K562 (cell line): Measurements from ENCODE around the gene EPS8. TPM values are rescaled to one million over a fixed set of nuclear protein-coding genes. Genes with fewer than 3 reads are reported as not detected.

Experiments used
- ATAC-seq: fragments of 200-7000 bp; cut with Tn5 transposase; 3 replicates; pipeline ENCODE4 v1.9.1; 2020; ENCODE audit warnings: moderate library complexity
- BruUV-seq: library from RNA; stranded (reverse); fragments of 400-500 nt; replicated peaks from 2 replicates; lab custom pipeline; 2021; lab: Mats Ljungman, UMichigan
- CTCF ChIA-PET: fragments of 300-600 bp; formaldehyde crosslinking; extraction: SDS; loops from one replicate; lab custom pipeline; 2021; ENCODE audit warnings: low intra/inter-chr PET ratio; lab: Yijun Ruan, JAX
- POLR2A ChIA-PET: fragments of 300-600, 350-650 bp; sonication (Branson Sonifier 250); formaldehyde crosslinking; extraction: SDS; loops from one replicate; lab custom pipeline; 2021; ENCODE audit warnings: antibody characterized with exemption, inconsistent platforms; lab: Yijun Ruan, JAX
- DNase-seq, 4 experiments: peaks; one replicate each; pipeline versions ENCODE4 v3.0.0 to v3.0.0-alpha.2; 2011 to 2018; ENCODE audit warnings: low spot score in 3 of 4, mixed read lengths in 3 of 4; ENCODE audit errors: extremely low read depth in 1 of 4
- FAIRE-seq: peaks from 2 replicates; lab custom pipeline; 2011; peaks lifted over from hg19 to GRCh38; lab: Jason Lieb, UNC
- H2AFZ ChIP-seq: 2 replicates; pipeline ENCODE4 v1.6.0; 2011; ENCODE audit warnings: low read depth, low read length, control low read depth, inconsistent platforms
- H3K27ac ChIP-seq: fragments of 200-600 bp; 3 replicates; pipeline ENCODE4 v1.8.0; 2011; ENCODE audit warnings: low read depth, mild to moderate bottlenecking, control low read depth, inconsistent platforms, low read length, moderate library complexity, mixed read lengths; ENCODE audit errors: extremely low read depth
- H3K27me3 ChIP-seq, 2 experiments: fragments of 300-600 bp in 1 of 2; 2 replicates in 1 of 2; 3 replicates in 1 of 2; pipeline versions ENCODE4 v1.6.0 to v1.8.0; 2011; ENCODE audit warnings: inconsistent platforms in 2 of 2, low read length in 2 of 2, mild to moderate bottlenecking in 1 of 2, mixed read lengths in 1 of 2, moderate library complexity in 1 of 2; ENCODE audit not compliant: control insufficient read depth in 2 of 2, insufficient read depth in 2 of 2
- H3K36me3 ChIP-seq: fragments of 300-600 bp; 3 replicates; pipeline ENCODE4 v1.8.0; 2011; ENCODE audit warnings: mild to moderate bottlenecking, low read length, inconsistent platforms; ENCODE audit not compliant: control insufficient read depth, insufficient read depth
- H3K4me1 ChIP-seq, 2 experiments: fragments of 200-600 bp in 1 of 2; replicated peaks in 1 of 2; 2 replicates in 1 of 2; 3 replicates in 1 of 2; pipeline versions ENCODE4 v1.5.1 to v1.8.0; 2011; ENCODE audit warnings: inconsistent platforms in 2 of 2, low read length in 2 of 2, mild to moderate bottlenecking in 1 of 2, mixed read lengths in 1 of 2, moderate library complexity in 1 of 2; ENCODE audit not compliant: control insufficient read depth in 2 of 2, insufficient read depth in 2 of 2
- H3K4me2 ChIP-seq: 2 replicates; pipeline ENCODE4 v1.6.1; 2011; ENCODE audit warnings: low read length, control low read depth, inconsistent platforms, mixed read lengths; ENCODE audit not compliant: insufficient read depth
- H3K4me3 ChIP-seq: fragments of 200-600 bp; sonication (generic), shearing (Covaris generic); 2 replicates; pipeline ENCODE4 v1.5.1; 2016; ENCODE audit warnings: control low read depth, inconsistent platforms
- H3K79me2 ChIP-seq: fragments of 200-600 bp; 3 replicates; pipeline ENCODE4 v1.8.0; 2011; ENCODE audit warnings: low read length, inconsistent platforms; ENCODE audit not compliant: control insufficient read depth, insufficient read depth
- H3K9ac ChIP-seq, 2 experiments: 2 replicates each; pipeline versions ENCODE4 v1.6.0 to v1.6.1; 2011; ENCODE audit warnings: low read depth in 2 of 2, low read length in 2 of 2, control low read depth in 1 of 2, inconsistent platforms in 1 of 2, mild to moderate bottlenecking in 1 of 2, mixed read lengths in 1 of 2; ENCODE audit not compliant: insufficient read depth in 1 of 2
- H3K9me1 ChIP-seq: one replicate; pipeline ENCODE4 v1.6.0; 2011; ENCODE audit warnings: inconsistent platforms, mild to moderate bottlenecking, low read length, moderate library complexity; ENCODE audit not compliant: control insufficient read depth, insufficient read depth
- H3K9me3 ChIP-seq: replicated peaks from 2 replicates; pipeline ENCODE4 v1.5.1; 2011; ENCODE audit warnings: low read depth, low read length, inconsistent platforms; ENCODE audit not compliant: control insufficient read depth, insufficient read depth
- H4K20me1 ChIP-seq: replicated peaks from 2 replicates; pipeline ENCODE4 v1.6.1; 2011; ENCODE audit warnings: low read length, inconsistent platforms, mixed read lengths; ENCODE audit not compliant: control insufficient read depth, insufficient read depth
- HNRNPH1 ChIP-seq: fragments of 200-400 bp; formaldehyde crosslinking; optimal IDR thresholded peaks from 2 replicates; pipeline ENCODE3; 2017; ENCODE audit warnings: low read depth, mild to moderate bottlenecking, low read length, moderate library complexity
- HSF4 ChIP-seq: fragments of 250-450 bp; sonication (Bioruptor Pico); IDR thresholded peaks from 2 replicates; pipeline ENCODE4 v2.1.2; 2022; ENCODE audit warnings: mild to moderate bottlenecking, moderate library complexity, borderline replicate concordance
- IRF9 ChIP-seq: fragments of 450-650 bp; IDR thresholded peaks from 2 replicates; pipeline ENCODE4 v1.6.1; 2016; ENCODE audit warnings: missing biosample characterization, missing genetic modification characterization
- MAZ ChIP-seq, 2 experiments: fragments of 450-650 bp in 1 of 2; sonication (generic) in 1 of 2; formaldehyde crosslinking; IDR thresholded peaks in 1 of 2; conservative IDR thresholded peaks in 1 of 2; 2 replicates each; pipeline versions ENCODE4 v1.4.0 to v1.5.0; 2020; ENCODE audit warnings: mild to moderate bottlenecking in 1 of 2, missing genetic modification reagents in 1 of 2
- MTA1 ChIP-seq: fragments of 450-650 bp; IDR thresholded peaks from 2 replicates; pipeline ENCODE4 v1.6.1; 2017; ENCODE audit warnings: borderline replicate concordance
- SMAD2 ChIP-seq: fragments of 150-350 bp; IDR thresholded peaks from 2 replicates; pipeline ENCODE4 v1.6.1; 2014; ENCODE audit warnings: low read depth, mild to moderate bottlenecking, low read length
- WGBS: fragments of 100-300 bp; shearing (Covaris generic); methylation state at CpG from one replicate; pipeline ENCODE4 v1.1.6; 2016; ENCODE audit warnings: low coverage, mixed read lengths; ENCODE audit not compliant: insufficient coverage; ENCODE audit errors: missing lambda C conversion rate; 5-methylcytosine and 5-hydroxymethylcytosine counted together
- in situ Hi-C: fragments of 300-500 bp; cut with MboI; formaldehyde crosslinking; loops from 4 replicates; pipeline ENCODE4 v1.15.0; 2018; ENCODE audit warnings: inconsistent platforms, mixed read lengths
- intact Hi-C: fragments of 100-400 bp; cut with micrococcal nuclease; formaldehyde crosslinking; loops from 2 replicates; pipeline ENCODE4 v1.14.2; 2022
- polyA plus RNA-seq, 8 experiments: library from polyadenylated mRNA; depleted of rRNA in 4 of 8; stranded (reverse) in 5 of 8; unstranded in 3 of 8; fragments of >200 nt; fragmentation: Nextera tagmentation in 2 of 8; fragmentation: Illumina TruSeq in 1 of 8; extraction: Ambion mirVana in 2 of 8; extraction: Trizol in 1 of 8; gene quantifications; 2 replicates each; pipeline versions ENCODE4 v1.2.1 to v1.2.3, GENCODE V29; 2011 to 2014; ENCODE audit warnings: inconsistent platforms in 1 of 8, missing spikeins in 1 of 8
- total RNA-seq, 7 experiments: library from RNA; depleted of rRNA in 6 of 7; stranded (reverse); fragments of >200 nt in 6 of 7; fragmentation: Illumina TruSeq in 2 of 7; extraction: Trizol in 2 of 7; gene quantifications; 2 replicates each; pipeline versions ENCODE4 v1.2.1 to v1.2.3, GENCODE V29; 2011 to 2021; ENCODE audit warnings: low replicate concordance in 1 of 7
- TF ChIP-seq, protein P1 (sequence below), 2 experiments: IDR thresholded peaks; 2 replicates each; pipeline ENCODE4 v1.6.1; 2012; ENCODE audit warnings: improper control_type of control experiment in 2 of 2, low read depth in 2 of 2, low read length in 2 of 2, borderline replicate concordance in 1 of 2

EPS8 gene
- total and polyA plus RNA-seq, 9 of the 15 experiments (the other 6 are each of a cell fraction or from before 2014, with no cell fraction given) = 0.10 to 1.9 (median 0.33) TPM

DNA sequence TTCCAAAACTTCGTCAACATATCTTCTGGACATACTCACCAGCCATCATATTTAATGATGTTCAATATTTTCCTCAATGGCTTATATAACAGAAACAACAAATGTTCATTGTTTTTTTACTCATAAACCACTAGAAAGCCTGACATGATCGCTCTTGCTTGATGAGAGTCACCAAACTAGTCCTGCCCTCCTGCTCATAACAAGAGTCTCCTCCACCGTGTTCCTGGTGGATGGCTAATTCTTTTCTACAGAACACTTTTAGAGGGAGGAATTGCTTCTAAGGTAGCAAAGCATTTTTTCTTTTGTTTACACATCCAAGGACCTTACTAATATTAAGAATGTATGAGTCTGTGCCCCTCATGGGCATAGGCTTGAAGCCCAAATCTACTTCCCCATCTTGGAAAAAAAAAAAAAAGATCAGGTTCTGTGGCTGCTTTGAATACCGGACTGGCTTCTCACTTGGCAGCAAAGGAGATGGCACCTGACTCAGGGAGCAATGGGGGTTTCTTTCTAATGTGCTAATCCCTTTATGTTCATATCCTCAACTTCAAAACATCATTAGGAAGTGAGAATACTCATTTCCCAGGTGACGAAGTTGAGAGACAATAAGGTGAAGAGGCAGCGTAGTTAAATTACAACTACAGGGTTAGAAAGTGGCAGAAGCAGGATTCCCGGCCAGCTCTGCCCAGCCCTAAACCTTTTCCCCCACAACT is 188.8 kb downstream of the EPS8 start (continued):
- no peak for TF ChIP-seq HSF4

DNA sequence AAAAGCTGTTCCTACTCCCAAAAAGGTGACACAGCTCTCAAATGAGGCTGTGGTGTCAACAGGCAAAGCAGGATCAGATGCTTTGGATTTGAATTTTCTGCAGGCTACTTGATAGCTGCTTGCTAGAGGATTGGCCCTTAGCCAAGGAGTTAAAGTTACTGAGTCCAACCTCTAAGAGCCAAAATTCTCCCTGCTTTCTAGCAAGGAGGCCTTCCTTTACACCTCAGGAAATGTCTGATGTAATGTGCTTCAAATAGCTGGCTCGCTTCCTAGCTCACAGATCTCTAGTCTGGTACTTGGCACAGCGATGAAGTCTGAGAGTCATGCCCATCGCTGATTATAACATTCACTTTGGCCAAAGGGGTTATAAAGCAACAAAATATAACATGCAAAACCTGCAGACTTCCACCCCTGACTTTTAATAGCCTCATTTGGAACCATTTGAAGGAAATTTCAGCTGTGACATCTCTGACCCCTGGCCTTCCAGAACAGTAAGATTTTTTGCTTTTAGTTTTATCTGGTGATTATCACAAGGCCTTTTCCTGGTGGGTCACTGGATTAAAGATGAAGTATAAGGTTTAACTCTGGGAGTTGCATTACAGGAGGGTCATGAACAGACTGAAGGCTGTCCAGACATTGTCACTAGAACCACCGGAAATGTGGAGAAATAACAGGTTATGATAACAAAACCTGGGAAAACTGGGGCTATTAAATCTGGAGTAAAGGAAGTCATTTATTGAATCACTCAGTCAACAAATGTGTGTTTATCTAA is 189.7 kb downstream of the EPS8 start:
- DNase-seq = no peak
- no peak for FAIRE-seq
- H3K36me3 ChIP-seq = no peaks in the 10 kb centered on the region
- BruUV-seq = no TSS peak
- H3K4me3 ChIP-seq = no peak overlapping the region
- H2AFZ ChIP-seq = no peak overlapping the region
- TF ChIP-seq HNRNPH1 = no peak
- TF ChIP-seq, protein P1, sequence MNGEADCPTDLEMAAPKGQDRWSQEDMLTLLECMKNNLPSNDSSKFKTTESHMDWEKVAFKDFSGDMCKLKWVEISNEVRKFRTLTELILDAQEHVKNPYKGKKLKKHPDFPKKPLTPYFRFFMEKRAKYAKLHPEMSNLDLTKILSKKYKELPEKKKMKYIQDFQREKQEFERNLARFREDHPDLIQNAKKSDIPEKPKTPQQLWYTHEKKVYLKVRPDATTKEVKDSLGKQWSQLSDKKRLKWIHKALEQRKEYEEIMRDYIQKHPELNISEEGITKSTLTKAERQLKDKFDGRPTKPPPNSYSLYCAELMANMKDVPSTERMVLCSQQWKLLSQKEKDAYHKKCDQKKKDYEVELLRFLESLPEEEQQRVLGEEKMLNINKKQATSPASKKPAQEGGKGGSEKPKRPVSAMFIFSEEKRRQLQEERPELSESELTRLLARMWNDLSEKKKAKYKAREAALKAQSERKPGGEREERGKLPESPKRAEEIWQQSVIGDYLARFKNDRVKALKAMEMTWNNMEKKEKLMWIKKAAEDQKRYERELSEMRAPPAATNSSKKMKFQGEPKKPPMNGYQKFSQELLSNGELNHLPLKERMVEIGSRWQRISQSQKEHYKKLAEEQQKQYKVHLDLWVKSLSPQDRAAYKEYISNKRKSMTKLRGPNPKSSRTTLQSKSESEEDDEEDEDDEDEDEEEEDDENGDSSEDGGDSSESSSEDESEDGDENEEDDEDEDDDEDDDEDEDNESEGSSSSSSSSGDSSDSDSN (IDR thresholded peaks at IDR 0.05; ENCODE audit: borderline replicate concordance in 1 of 2, low read depth in 2 of 2, low read length in 2 of 2) = no peak
- no peak for TF ChIP-seq MAZ (CRISPR knock-in tag; conservative IDR thresholded peaks at IDR 0.05 in 1 of 2, IDR thresholded peaks at IDR 0.05 in 1 of 2)
- TF ChIP-seq IRF9 = no peak
- TF ChIP-seq MTA1 = no peak
- no peak for TF ChIP-seq SMAD2
- CTCF ChIA-PET = no interaction called here
- H3K27me3 ChIP-seq = no peaks in the 10 kb centered on the region
- H3K9me3 ChIP-seq = no peaks in the 10 kb centered on the region
- no peaks in the 10 kb centered on the region for H3K79me2 ChIP-seq
- H3K27ac ChIP-seq = no peak overlapping the region
- no peaks in the 10 kb centered on the region for H3K9me1 ChIP-seq
- in situ Hi-C loops = no loop called here
- H4K20me1 ChIP-seq = no peaks in the 10 kb centered on the region
- no peak for ATAC-seq
- no peak overlapping the region for H3K4me2 ChIP-seq
- no peaks in the 10 kb centered on the region for H3K4me1 ChIP-seq
- POLR2A ChIA-PET = no interaction called here
- WGBS = 0% methylated on average over 4 of the region's 4 CpGs
- H3K9ac ChIP-seq = no peak overlapping the region
- intact Hi-C loops = no loop called here
